HCT116 (cell line): ENCODE results near the gene CASTOR1. TPM values are rescaled to one million over a fixed set of nuclear protein-coding genes. Genes with fewer than 3 reads are reported as not detected.

ENCODE experiments used
- ATAC-seq: fragments of 200-7000 bp; cut with Tn5 transposase; 2 replicates; pipeline ENCODE4 v1.9.1; 2020; ENCODE audit warnings: mild to moderate bottlenecking, moderate library complexity
- BruUV-seq: library from RNA; stranded (reverse); fragments of 400-500 nt; replicated peaks from 2 replicates; lab custom pipeline; 2021; lab: Mats Ljungman, UMichigan
- CTCF ChIA-PET: fragments of 300-600 bp; sonication (Branson Sonifier 250); formaldehyde crosslinking; loops from one replicate; lab custom pipeline; 2021; ENCODE audit warnings: antibody characterized with exemption; lab: Charles Lee
- POLR2A ChIA-PET: fragments of 300-600, 350-600 bp; sonication (Branson Sonifier 250); formaldehyde crosslinking; loops from one replicate; lab custom pipeline; 2021; ENCODE audit warnings: antibody characterized with exemption; lab: Charles Lee
- RAD21 ChIA-PET, 2 experiments: fragments of 300-600 bp; sonication (Branson Sonifier 250); formaldehyde crosslinking; loops; one replicate each; lab custom pipeline; 2023; ENCODE audit warnings: low total read pairs in 2 of 2; ENCODE audit not compliant: uncharacterized antibody in 2 of 2, unreplicated experiment in 2 of 2, low non-redundant PET in 1 of 2; lab: Charles Lee
- DNase-seq: peaks from one replicate; pipeline ENCODE4 v3.0.0-alpha.2; 2010; ENCODE audit warnings: low read depth, low spot score
- H2AFZ ChIP-seq: fragments of 200-600 bp; shearing (Covaris generic), sonication (generic); 2 replicates; pipeline ENCODE4 v1.6.1; 2017; ENCODE audit warnings: low read depth, mixed run types, mixed read lengths, antibody characterized with exemption, low read length; ENCODE audit not compliant: poor library complexity, severe bottlenecking
- H3K27ac ChIP-seq: 2 replicates; pipeline ENCODE4 v1.5.1; 2012; ENCODE audit warnings: low read depth, low read length
- H3K27me3 ChIP-seq: fragments of 200-600 bp; sonication (generic); 2 replicates; pipeline ENCODE4 v1.6.1; 2016; ENCODE audit warnings: mixed run types, low read length, mixed read lengths; ENCODE audit not compliant: insufficient read depth
- H3K36me3 ChIP-seq, 2 experiments: fragments of 200-500 bp in 1 of 2; fragments of 200-600 bp in 1 of 2; sonication (Bioruptor generic) in 1 of 2; sonication (generic) in 1 of 2; 2 replicates each; pipeline versions ENCODE4 v1.5.1 to v1.6.1; 2014 to 2016; ENCODE audit warnings: low read length in 2 of 2, inconsistent platforms in 1 of 2, mixed read lengths in 1 of 2, mixed run types in 1 of 2; ENCODE audit not compliant: insufficient read depth in 2 of 2, control insufficient read depth in 1 of 2
- H3K4me1 ChIP-seq, 2 experiments: fragments of 200-600 bp in 1 of 2; sonication (generic) in 1 of 2; 2 replicates each; pipeline versions ENCODE4 v1.5.1 to v1.6.1; 2012 to 2017; ENCODE audit warnings: low read length in 2 of 2, inconsistent platforms in 1 of 2, mild to moderate bottlenecking in 1 of 2, mixed read lengths in 1 of 2, mixed run types in 1 of 2, moderate library complexity in 1 of 2; ENCODE audit not compliant: insufficient read depth in 2 of 2, control insufficient read depth in 1 of 2
- H3K4me2 ChIP-seq: fragments of 200-600 bp; sonication (generic); 2 replicates; pipeline ENCODE4 v1.6.1; 2017; ENCODE audit warnings: mixed run types, low read length, mixed read lengths
- H3K4me3 ChIP-seq, 2 experiments: fragments of 200-600 bp in 1 of 2; sonication (generic) in 1 of 2; replicated peaks in 1 of 2; 2 replicates each; pipeline ENCODE4 v1.5.1; 2011 to 2016; ENCODE audit warnings: low read length in 2 of 2, control low read depth in 1 of 2, low read depth in 1 of 2, mild to moderate bottlenecking in 1 of 2, mixed read lengths in 1 of 2, mixed run types in 1 of 2
- H3K79me2 ChIP-seq: fragments of 200-600 bp; sonication (generic); 2 replicates; pipeline ENCODE4 v1.6.1; 2017; ENCODE audit warnings: mild to moderate bottlenecking, mixed run types, low read length, moderate library complexity, mixed read lengths; ENCODE audit not compliant: insufficient read depth
- H3K9ac ChIP-seq: fragments of 200-600 bp; sonication (generic); 2 replicates; pipeline ENCODE4 v1.6.1; 2016; ENCODE audit warnings: low read length, mixed read lengths
- H3K9me2 ChIP-seq: fragments of 200-600 bp; sonication (generic), shearing (Covaris generic); 2 replicates; pipeline ENCODE4 v1.6.1; 2017; ENCODE audit warnings: mixed run types, mild to moderate bottlenecking, moderate library complexity; ENCODE audit not compliant: insufficient read depth
- H3K9me3 ChIP-seq, 2 experiments: fragments of 200-500 bp in 1 of 2; fragments of 200-600 bp in 1 of 2; sonication (Bioruptor generic) in 1 of 2; sonication (generic) in 1 of 2; 2 replicates each; pipeline ENCODE4 v1.6.1; 2014 to 2017; ENCODE audit warnings: low read length in 2 of 2, mixed read lengths in 2 of 2, inconsistent platforms in 1 of 2, low read depth in 1 of 2, mild to moderate bottlenecking in 1 of 2, mixed run types in 1 of 2, moderate library complexity in 1 of 2; ENCODE audit not compliant: control insufficient read depth in 1 of 2, insufficient read depth in 1 of 2
- H4K20me1 ChIP-seq: fragments of 200-600 bp; sonication (generic), shearing (Covaris generic); 2 replicates; pipeline ENCODE4 v1.6.1; 2017; ENCODE audit warnings: mixed run types, mild to moderate bottlenecking, moderate library complexity; ENCODE audit not compliant: insufficient read depth
- ATF3 ChIP-seq: IDR thresholded peaks from 2 replicates; pipeline ENCODE4 v1.6.1; 2012
- CEBPB ChIP-seq: IDR thresholded peaks from 2 replicates; pipeline ENCODE4 v1.6.1; 2012; ENCODE audit warnings: low read depth
- CTCF ChIP-seq, 3 experiments: fragments of 200-600 bp in 1 of 3; sonication (generic) in 1 of 3; IDR thresholded peaks in 2 of 3; conservative IDR thresholded peaks in 1 of 3; 2 replicates each; pipeline ENCODE4 v1.5.1; 2012 to 2017; ENCODE audit warnings: low read depth in 2 of 3, low read length in 2 of 3, antibody characterized with exemption in 1 of 3, borderline replicate concordance in 1 of 3, control low read depth in 1 of 3, mild to moderate bottlenecking in 1 of 3, mixed read lengths in 1 of 3, mixed run types in 1 of 3, moderate library complexity in 1 of 3; ENCODE audit not compliant: insufficient read depth in 1 of 3
- EGR1 ChIP-seq: IDR thresholded peaks from 2 replicates; pipeline ENCODE4 v1.6.1; 2012; ENCODE audit warnings: low read depth
- ELF1 ChIP-seq: IDR thresholded peaks from 2 replicates; pipeline ENCODE4 v1.6.1; 2012; ENCODE audit warnings: low read depth, borderline replicate concordance
- EZH2 ChIP-seq: fragments of 200-600 bp; sonication (generic); IDR thresholded peaks from 2 replicates; pipeline ENCODE4 v1.6.1; 2017; ENCODE audit warnings: antibody characterized with exemption, mixed run types
- EZH2phosphoT487 ChIP-seq: fragments of 200-600 bp; IDR thresholded peaks from 2 replicates; pipeline ENCODE4 v1.6.1; 2018; ENCODE audit warnings: antibody characterized with exemption, borderline replicate concordance
- FOSL1 ChIP-seq: IDR thresholded peaks from 2 replicates; pipeline ENCODE4 v1.6.1; 2012; ENCODE audit warnings: low read depth
- JUND ChIP-seq: IDR thresholded peaks from 2 replicates; pipeline ENCODE4 v1.6.1; 2012
- MAX ChIP-seq: IDR thresholded peaks from 2 replicates; pipeline ENCODE4 v1.6.1; 2012
- POLR2A ChIP-seq: IDR thresholded peaks from 2 replicates; pipeline ENCODE4 v1.7.0; 2011; ENCODE audit warnings: borderline replicate concordance; ENCODE audit not compliant: insufficient read depth, insufficient read length; ENCODE audit errors: extremely low read depth
- POLR2AphosphoS5 ChIP-seq: IDR thresholded peaks from 2 replicates; pipeline ENCODE4 v1.6.1; 2011; ENCODE audit warnings: mild to moderate bottlenecking, low read depth, low read length, moderate library complexity
- RAD21 ChIP-seq: IDR thresholded peaks from 2 replicates; pipeline ENCODE4 v1.6.1; 2012; ENCODE audit warnings: low read depth, mild to moderate bottlenecking
- SIN3A ChIP-seq: IDR thresholded peaks from 2 replicates; pipeline ENCODE4 v1.6.1; 2012; ENCODE audit warnings: low read depth
- SP1 ChIP-seq: IDR thresholded peaks from 2 replicates; pipeline ENCODE4 v1.6.1; 2012; ENCODE audit warnings: low read depth
- TCF7L2 ChIP-seq: IDR thresholded peaks from 2 replicates; pipeline ENCODE4 v1.7.0; 2011; ENCODE audit warnings: borderline replicate concordance, inconsistent platforms; ENCODE audit not compliant: insufficient read depth, insufficient read length; ENCODE audit errors: extremely low read depth
- YY1 ChIP-seq: IDR thresholded peaks from 2 replicates; pipeline ENCODE4 v1.6.1; 2011; ENCODE audit warnings: low read length, low read depth, moderate library complexity, mild to moderate bottlenecking; ENCODE audit not compliant: insufficient replicate concordance; ENCODE audit errors: extremely low read depth
- ZBTB33 ChIP-seq: IDR thresholded peaks from 2 replicates; pipeline ENCODE4 v1.6.1; 2011; ENCODE audit warnings: mild to moderate bottlenecking, low read length, moderate library complexity; ENCODE audit not compliant: insufficient replicate concordance; ENCODE audit errors: extremely low read depth
- ZFX ChIP-seq: fragments of 450-650 bp; IDR thresholded peaks from 2 replicates; pipeline ENCODE4 v1.6.1; 2017
- ZNF274 ChIP-seq: fragments of 200-500 bp; sonication (Bioruptor generic); IDR thresholded peaks from 2 replicates; pipeline ENCODE4 v1.6.1; 2014; ENCODE audit warnings: mild to moderate bottlenecking, low read depth, low read length, inconsistent platforms
- intact Hi-C: fragments of 100-400 bp; cut with micrococcal nuclease; formaldehyde crosslinking; loops from 2 replicates; pipeline ENCODE4 v1.10.0; 2022
- total RNA-seq: library from RNA; stranded (reverse); gene quantifications from one replicate; pipeline ENCODE4 v1.2.1, GENCODE V29; 2021; ENCODE audit not compliant: unreplicated experiment

Gene CASTOR1
- total RNA-seq, 1 experiment from 2014 or later: 6.5 TPM

- TF ChIP-seq CEBPB: no peak
- no peak for TF ChIP-seq YY1
- TF ChIP-seq ZFX: peak; percentile 46; the same call in 1 of the 2 replicates
- TF ChIP-seq EGR1: no peak; the same call in 1 of the 2 replicates
- no peak for TF ChIP-seq ELF1
- TF ChIP-seq POLR2A: no peak
- no peak for TF ChIP-seq RAD21
- TF ChIP-seq ATF3: no peak
Observed at GRCh38 chr22:30289141-30289979, at the start of gene CASTOR1 (continued).

- intact Hi-C loops: no loop called here
- ChIA-PET CTCF (no interaction called here), RAD21 (no interaction called here), POLR2A (no interaction called here)
- DNase-seq (no peak), ATAC-seq (no peak)
- no peaks in the 10 kb centered on the region; the same call in none of the 2 replicates for H3K79me2 ChIP-seq
- no peak overlapping the region for H3K9ac ChIP-seq
- no peaks in the 10 kb centered on the region for H3K9me3 ChIP-seq
- H2AFZ ChIP-seq: no peak overlapping the region
- no peak for TF ChIP-seq POLR2A
- TF ChIP-seq CTCF (IDR thresholded peaks at IDR 0.05 in 2 of 3, conservative IDR thresholded peaks at IDR 0.05 in 1 of 3; ENCODE audit: borderline replicate concordance in 1 of 3, insufficient read depth in 1 of 3, low read depth in 2 of 3, low read length in 2 of 3): no peak
- no peak for TF ChIP-seq EGR1
- no peak for TF ChIP-seq EZH2phosphoT487
- TF ChIP-seq ATF3: no peak
- no peak for TF ChIP-seq POLR2AphosphoS5
- TF ChIP-seq ZNF274: no peak
- TF ChIP-seq SP1: no peak
- TF ChIP-seq SIN3A: no peak
- no peak for TF ChIP-seq EZH2
- TF ChIP-seq RAD21: no peak
- no peak for TF ChIP-seq MAX
- no peak for TF ChIP-seq FOSL1
- no peak for TF ChIP-seq JUND
- TF ChIP-seq ELF1: no peak
- TF ChIP-seq TCF7L2: no peak
- no peak for TF ChIP-seq CEBPB
- TF ChIP-seq ZFX: no peak
- no peak for TF ChIP-seq ZBTB33
- H3K4me2 ChIP-seq: no peak overlapping the region
- H4K20me1 ChIP-seq: no peaks in the 10 kb centered on the region
- no peaks in the 10 kb centered on the region for H3K4me1 ChIP-seq
- H3K27ac ChIP-seq: no peak overlapping the region
- no peak overlapping the region for H3K4me3 ChIP-seq
- no peaks in the 10 kb centered on the region for H3K27me3 ChIP-seq
- no TSS peak for BruUV-seq
- H3K36me3 ChIP-seq: peaks cover 74 to 95% of the 10 kb centered on the region in 2 experiments
- H3K9me2 ChIP-seq: no peaks in the 10 kb centered on the region
Observed at GRCh38 chr22:30338802-30339201, 49.5 kb upstream of the CASTOR1 start.
